ENCODE measurements around the gene MFAP4. TPM values are rescaled to one million over a fixed set of nuclear protein-coding genes. Genes with fewer than 3 reads are reported as not detected.
A peak's percentile ranks its signal among the peaks of the same experiment; 100 is the strongest.

The MFAP4 gene
- total RNA-seq, 1 donor from 2014 or later, result 179 TPM

DNA sequence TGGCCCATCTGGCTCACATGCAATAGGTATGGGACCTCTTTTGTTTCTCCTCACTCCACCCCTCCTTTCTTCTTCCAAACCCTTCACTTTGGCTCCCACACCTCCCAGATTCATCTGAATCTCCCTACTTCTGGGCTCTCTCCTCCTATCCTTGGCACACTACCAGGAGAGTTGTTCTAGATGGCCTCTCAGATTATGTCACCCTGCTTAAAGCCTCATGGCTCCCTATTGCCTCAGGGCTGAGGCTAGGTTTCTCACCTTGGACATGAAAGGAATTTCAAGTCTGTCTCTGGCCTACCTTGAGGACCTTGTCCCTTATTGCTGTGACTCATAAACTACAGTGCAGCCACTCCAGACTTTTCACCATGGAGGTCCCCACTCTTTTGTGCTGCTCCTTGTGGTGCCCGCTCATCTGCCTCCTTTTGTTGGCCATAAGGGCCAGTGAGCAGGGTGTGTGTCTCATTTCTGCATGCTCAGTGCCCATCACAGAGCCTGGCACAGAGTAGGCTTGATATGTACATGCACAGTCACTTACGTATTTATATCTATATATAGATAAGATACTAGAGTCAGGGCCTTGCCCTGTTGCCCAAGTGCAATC is 1.0 kb upstream of the MFAP4 start:
- TF ChIP-seq, protein P1, sequence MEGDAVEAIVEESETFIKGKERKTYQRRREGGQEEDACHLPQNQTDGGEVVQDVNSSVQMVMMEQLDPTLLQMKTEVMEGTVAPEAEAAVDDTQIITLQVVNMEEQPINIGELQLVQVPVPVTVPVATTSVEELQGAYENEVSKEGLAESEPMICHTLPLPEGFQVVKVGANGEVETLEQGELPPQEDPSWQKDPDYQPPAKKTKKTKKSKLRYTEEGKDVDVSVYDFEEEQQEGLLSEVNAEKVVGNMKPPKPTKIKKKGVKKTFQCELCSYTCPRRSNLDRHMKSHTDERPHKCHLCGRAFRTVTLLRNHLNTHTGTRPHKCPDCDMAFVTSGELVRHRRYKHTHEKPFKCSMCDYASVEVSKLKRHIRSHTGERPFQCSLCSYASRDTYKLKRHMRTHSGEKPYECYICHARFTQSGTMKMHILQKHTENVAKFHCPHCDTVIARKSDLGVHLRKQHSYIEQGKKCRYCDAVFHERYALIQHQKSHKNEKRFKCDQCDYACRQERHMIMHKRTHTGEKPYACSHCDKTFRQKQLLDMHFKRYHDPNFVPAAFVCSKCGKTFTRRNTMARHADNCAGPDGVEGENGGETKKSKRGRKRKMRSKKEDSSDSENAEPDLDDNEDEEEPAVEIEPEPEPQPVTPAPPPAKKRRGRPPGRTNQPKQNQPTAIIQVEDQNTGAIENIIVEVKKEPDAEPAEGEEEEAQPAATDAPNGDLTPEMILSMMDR (IDR thresholded peaks at IDR 0.05), result no peak
- peak in 1 of 2 donors; percentile 13 for ATAC-seq
- Histone ChIP-seq H3K27ac (peak overlapping the region; percentile 77), H3K4me1 (peaks cover 66% of the 10 kb centered on the region), H3K4me3 (no peak overlapping the region), H3K9me3 (no peaks in the 10 kb centered on the region), H3K36me3 (peaks cover 27% of the 10 kb centered on the region), H3K27me3 (ENCODE audit: low read depth) (no peaks in the 10 kb centered on the region)
- no peak for DNase-seq
- intact Hi-C loops (cut with DNase I), result no loop called here

- Histone ChIP-seq H3K27ac (peak overlapping the region; percentile 77), H3K27me3 (ENCODE audit: low read depth) (no peaks in the 10 kb centered on the region), H3K36me3 (peaks cover 44% of the 10 kb centered on the region), H3K4me1 (peaks cover 70% of the 10 kb centered on the region), H3K4me3 (peak overlapping the region; percentile 51), H3K9me3 (no peaks in the 10 kb centered on the region)
- ATAC-seq (peak; percentile 55 to 63), DNase-seq (peak; percentile 85)
- TF ChIP-seq, protein P1 (IDR thresholded peaks at IDR 0.05), result no peak
- intact Hi-C loops (cut with DNase I), result no loop called here
Measured at GRCh38 chr17:19386051-19386929, 700 bp downstream of the MFAP4 start.

- intact Hi-C loops (cut with DNase I), result no loop called here
- no peak for DNase-seq
- TF ChIP-seq, protein P1 (IDR thresholded peaks at IDR 0.05), result no peak
- H3K4me1 ChIP-seq, result peaks cover 70% of the 10 kb centered on the region
- peak overlapping the region; percentile 77 for H3K27ac ChIP-seq
- H3K27me3 ChIP-seq (ENCODE audit: low read depth), result no peaks in the 10 kb centered on the region
- peaks cover 52% of the 10 kb centered on the region for H3K36me3 ChIP-seq
- no peak for ATAC-seq
- H3K4me3 ChIP-seq, result peak overlapping the region; percentile 51
- no peaks in the 10 kb centered on the region for H3K9me3 ChIP-seq
Measured at GRCh38 chr17:19385521-19385983, 1.4 kb downstream of the MFAP4 start.

DNA sequence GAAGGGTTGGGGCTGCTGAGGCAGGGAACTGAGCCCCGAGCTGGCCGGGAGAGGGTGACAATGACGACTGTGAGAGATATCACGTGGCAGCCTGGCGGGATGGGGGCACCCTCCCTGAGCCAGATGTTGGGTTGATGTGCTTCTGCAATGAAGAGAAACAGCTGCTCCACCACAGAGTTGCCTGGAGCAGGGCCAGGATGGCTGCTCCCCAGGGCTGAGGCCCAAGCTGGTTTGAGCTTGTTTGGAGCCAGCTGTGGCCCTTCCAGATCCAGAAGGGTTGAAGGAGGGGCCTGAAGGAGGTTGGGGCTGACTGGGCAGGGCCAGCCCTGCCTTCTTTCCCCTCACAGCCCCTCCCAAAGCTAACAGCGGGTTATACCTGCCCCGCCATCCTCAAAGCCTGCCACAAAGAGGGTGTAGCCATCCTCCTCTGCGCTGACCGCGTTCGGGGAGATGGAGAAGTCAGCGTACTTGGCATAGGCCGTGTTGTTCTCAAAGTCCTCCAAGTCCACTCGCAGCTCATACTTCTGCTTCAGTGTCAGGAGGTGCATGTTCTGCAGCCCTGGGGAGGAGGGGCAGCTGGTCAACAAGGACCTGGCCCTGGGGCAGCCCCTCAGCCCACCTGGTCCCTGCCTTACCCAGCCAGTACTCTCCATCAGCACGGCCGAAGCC is 2.1 kb downstream of the MFAP4 start:
- peaks cover 71% of the 10 kb centered on the region for H3K4me1 ChIP-seq
- peak; percentile 62 to 69 for ATAC-seq

More for the DNA sequence above, 2.1 kb downstream of the MFAP4 start:
- peak; percentile 74 for DNase-seq
- TF ChIP-seq, protein P1 (IDR thresholded peaks at IDR 0.05), result no peak
- Histone ChIP-seq H3K4me3 (peak overlapping the region; percentile 51), H3K36me3 (peaks cover 57% of the 10 kb centered on the region), H3K9me3 (no peaks in the 10 kb centered on the region), H3K27ac (peak overlapping the region; percentile 77), H3K27me3 (ENCODE audit: low read depth) (no peaks in the 10 kb centered on the region)
- intact Hi-C loops (cut with DNase I), result no loop called here
